ENCODE data around the gene GPC5. TPM values are rescaled to one million over a fixed set of nuclear protein-coding genes. Genes with fewer than 3 reads are reported as not detected.
"Not testable (repeated sequence)": the region's sequence is repeated elsewhere in the genome, so short reads cannot be mapped to it uniquely, and the experiment has no call there.

GPC5 gene
- total and polyA plus RNA-seq, 11 donors: 0.14 to 2.9 (median 0.84) TPM; not detected in 1

GRCh38 chr13:91896547-91896946 is 498.1 kb downstream of the GPC5 start:
- intact Hi-C loops (cut with DNase I): no loop called here

GRCh38 chr13:91898986-91899385 is 500.6 kb downstream of the GPC5 start:
- intact Hi-C loops (cut with DNase I); H3K27me3 ChIP-seq; H3K27ac ChIP-seq; H3K36me3 ChIP-seq; DNase-seq; H3K4me1 ChIP-seq; ATAC-seq; H3K4me3 ChIP-seq: not testable (repeated sequence)
- H3K9me3 ChIP-seq: peaks cover 0 to 13% (median 0%) of the 10 kb centered on the region in 12 donors

More at GRCh38 chr13:91896547-91896946, 498.1 kb downstream of the GPC5 start:
- WGBS, 4 donors: 65 to 78% (median 72%) methylated on average over 5 of the region's 5 CpGs
- no peaks in the 10 kb centered on the region for H3K36me3 ChIP-seq
- H3K27me3 ChIP-seq: no peaks in the 10 kb centered on the region
- no peak for TF ChIP-seq POLR2A (IDR thresholded peaks at IDR 0.05)
- TF ChIP-seq CTCF (IDR thresholded peaks at IDR 0.05): no peak
- no peak for ATAC-seq
- no peak overlapping the region for H3K27ac ChIP-seq
- no peak for DNase-seq
- H3K4me1 ChIP-seq: no peaks in the 10 kb centered on the region
- no peak overlapping the region for H3K4me3 ChIP-seq
- H3K9me3 ChIP-seq: peaks cover 0 to 17% (median 0%) of the 10 kb centered on the region in 12 donors

GRCh38 chr13:91902291-91902690 is 503.9 kb downstream of the GPC5 start:
- ATAC-seq: no peak
- no peak overlapping the region for H3K27ac ChIP-seq
- H3K4me1 ChIP-seq: no peaks in the 10 kb centered on the region
- no peak for DNase-seq
- no peak overlapping the region for H3K4me3 ChIP-seq
- TF ChIP-seq CTCF (IDR thresholded peaks at IDR 0.05): no peak
- no peak for TF ChIP-seq POLR2A (IDR thresholded peaks at IDR 0.05)
- H3K9me3 ChIP-seq: peaks cover 0 to 3% (median 0%) of the 10 kb centered on the region in 12 donors
- H3K36me3 ChIP-seq: no peaks in the 10 kb centered on the region
- no peaks in the 10 kb centered on the region for H3K27me3 ChIP-seq
- intact Hi-C loops (cut with DNase I): no loop called here

- no peaks in the 10 kb centered on the region for H3K4me1 ChIP-seq
- TF ChIP-seq POLR2A (IDR thresholded peaks at IDR 0.05) (no peak), CTCF (IDR thresholded peaks at IDR 0.05) (no peak)
- H3K36me3 ChIP-seq: no peaks in the 10 kb centered on the region
- no peak for DNase-seq
- WGBS, 4 donors: 0 to 41% (median 0%) methylated on average over 1 of the region's 1 CpG
- H3K9me3 ChIP-seq: peaks cover 0 to 3% (median 0%) of the 10 kb centered on the region in 12 donors
- no peak overlapping the region for H3K27ac ChIP-seq
- no peak overlapping the region for H3K4me3 ChIP-seq
- ATAC-seq: no peak
- intact Hi-C loops (cut with DNase I): no loop called here
- no peaks in the 10 kb centered on the region for H3K27me3 ChIP-seq
These were observed 505.6 kb downstream of the GPC5 start for GRCh38 chr13:91904005-91904404.

- no peaks in the 10 kb centered on the region for H3K36me3 ChIP-seq
- H3K27ac ChIP-seq: no peak overlapping the region
- ATAC-seq (no peak), DNase-seq (no peak)
- intact Hi-C loops (cut with DNase I): no loop called here
- TF ChIP-seq POLR2A (IDR thresholded peaks at IDR 0.05) (no peak), CTCF (IDR thresholded peaks at IDR 0.05) (no peak)
- no peak overlapping the region for H3K4me3 ChIP-seq
- H3K27me3 ChIP-seq: no peaks in the 10 kb centered on the region
- peaks cover 0 to 3% (median 0%) of the 10 kb centered on the region in 12 donors for H3K9me3 ChIP-seq
- H3K4me1 ChIP-seq: no peaks in the 10 kb centered on the region
- 33 to 58% (median 42%) methylated on average over 1 of the region's 1 CpG for WGBS, 4 donors
These were observed 506.2 kb downstream of the GPC5 start for GRCh38 chr13:91904597-91904996.
